ENCODE data around the gene EFS.

The EFS gene, protein sequence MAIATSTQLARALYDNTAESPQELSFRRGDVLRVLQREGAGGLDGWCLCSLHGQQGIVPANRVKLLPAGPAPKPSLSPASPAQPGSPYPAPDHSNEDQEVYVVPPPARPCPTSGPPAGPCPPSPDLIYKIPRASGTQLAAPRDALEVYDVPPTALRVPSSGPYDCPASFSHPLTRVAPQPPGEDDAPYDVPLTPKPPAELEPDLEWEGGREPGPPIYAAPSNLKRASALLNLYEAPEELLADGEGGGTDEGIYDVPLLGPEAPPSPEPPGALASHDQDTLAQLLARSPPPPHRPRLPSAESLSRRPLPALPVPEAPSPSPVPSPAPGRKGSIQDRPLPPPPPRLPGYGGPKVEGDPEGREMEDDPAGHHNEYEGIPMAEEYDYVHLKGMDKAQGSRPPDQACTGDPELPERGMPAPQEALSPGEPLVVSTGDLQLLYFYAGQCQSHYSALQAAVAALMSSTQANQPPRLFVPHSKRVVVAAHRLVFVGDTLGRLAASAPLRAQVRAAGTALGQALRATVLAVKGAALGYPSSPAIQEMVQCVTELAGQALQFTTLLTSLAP

DNA sequence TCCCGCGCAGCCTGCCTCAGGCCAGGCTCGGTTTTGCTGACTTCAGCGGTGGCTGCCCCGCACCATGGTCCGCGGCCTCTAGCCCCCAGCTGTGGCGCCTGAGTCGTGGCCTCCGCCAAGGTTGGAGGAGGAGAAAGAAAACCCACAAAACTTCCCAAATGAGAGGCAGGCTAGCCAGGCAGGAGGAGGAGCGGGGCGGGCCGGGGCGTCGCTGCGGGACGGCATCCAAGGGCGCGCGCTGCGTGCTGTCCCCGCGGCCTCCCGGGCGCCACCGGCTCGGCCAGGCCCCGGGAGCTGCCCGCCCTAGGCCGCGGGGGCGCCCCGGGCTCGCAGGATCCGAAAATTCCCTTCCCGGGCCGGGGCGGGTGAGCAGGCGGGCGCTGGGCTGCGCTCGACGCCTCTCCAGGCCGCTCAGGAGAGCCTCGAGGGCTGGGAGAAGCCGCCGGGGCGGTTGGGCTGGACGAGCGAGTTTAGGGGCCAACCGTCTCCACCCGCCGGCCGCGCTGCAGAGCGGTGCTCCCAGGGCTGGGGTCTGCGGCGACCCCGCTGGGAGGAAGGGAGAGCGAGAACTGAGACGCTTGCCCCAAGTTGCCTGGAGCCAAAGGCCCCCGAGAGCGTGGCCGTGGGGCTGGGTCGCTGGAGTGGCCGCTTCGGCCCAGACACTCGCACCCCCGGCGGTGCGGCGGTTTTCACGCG is at the start of gene EFS:
TSS of gene EFS (minus strand) at position 137 of the 696 bp plus-strand sequence. CDS start 147 bp downstream, outside the sequence.
- in situ Hi-C loops (cut with MboI; ENCODE audit: low sequenced_read_pairs) = no loop called here

DNA sequence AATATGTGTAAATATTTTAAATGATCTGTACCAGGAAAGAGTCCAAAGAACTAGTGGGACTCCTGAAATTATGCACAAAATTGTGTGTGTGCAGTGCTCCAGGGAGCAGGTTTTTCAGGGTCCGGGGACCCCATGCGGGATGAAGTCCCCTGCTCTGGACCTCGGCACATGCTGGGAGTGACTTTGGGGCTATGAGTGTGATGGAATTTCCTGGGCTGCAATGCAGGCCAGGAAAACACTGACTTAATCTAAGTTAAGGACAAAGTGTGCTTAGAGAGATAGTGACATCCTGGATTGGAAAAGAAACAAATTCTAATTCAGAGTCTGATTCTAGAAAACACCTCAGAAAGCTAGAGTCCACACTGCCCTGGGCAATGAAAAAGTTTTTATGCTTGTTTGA is 49.3 kb upstream of the EFS start:
- in situ Hi-C loops (cut with MboI; ENCODE audit: low sequenced_read_pairs) = no loop called here

DNA sequence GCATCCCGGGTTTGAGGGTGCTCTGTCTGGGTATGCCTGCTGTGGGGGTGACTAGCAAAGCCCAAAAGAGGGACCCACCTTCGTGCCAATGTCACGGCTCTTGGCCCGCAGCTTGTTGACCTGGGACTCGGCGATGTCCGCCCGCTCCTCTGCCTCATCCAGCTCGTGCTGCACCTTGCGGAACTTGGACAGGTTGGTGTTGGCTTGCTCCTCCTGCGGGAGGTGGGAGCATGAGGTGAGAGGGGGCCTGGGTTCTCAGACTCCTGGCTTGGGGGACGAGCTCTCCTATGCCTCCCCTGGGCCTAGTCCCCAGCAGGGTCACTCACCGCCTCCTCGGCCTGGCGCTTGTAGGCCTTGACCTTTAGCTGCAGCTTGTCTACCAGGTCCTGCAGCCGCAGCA is 48.7 kb upstream of the EFS start:
- in situ Hi-C loops (cut with MboI; ENCODE audit: low sequenced_read_pairs) = no loop called here

DNA sequence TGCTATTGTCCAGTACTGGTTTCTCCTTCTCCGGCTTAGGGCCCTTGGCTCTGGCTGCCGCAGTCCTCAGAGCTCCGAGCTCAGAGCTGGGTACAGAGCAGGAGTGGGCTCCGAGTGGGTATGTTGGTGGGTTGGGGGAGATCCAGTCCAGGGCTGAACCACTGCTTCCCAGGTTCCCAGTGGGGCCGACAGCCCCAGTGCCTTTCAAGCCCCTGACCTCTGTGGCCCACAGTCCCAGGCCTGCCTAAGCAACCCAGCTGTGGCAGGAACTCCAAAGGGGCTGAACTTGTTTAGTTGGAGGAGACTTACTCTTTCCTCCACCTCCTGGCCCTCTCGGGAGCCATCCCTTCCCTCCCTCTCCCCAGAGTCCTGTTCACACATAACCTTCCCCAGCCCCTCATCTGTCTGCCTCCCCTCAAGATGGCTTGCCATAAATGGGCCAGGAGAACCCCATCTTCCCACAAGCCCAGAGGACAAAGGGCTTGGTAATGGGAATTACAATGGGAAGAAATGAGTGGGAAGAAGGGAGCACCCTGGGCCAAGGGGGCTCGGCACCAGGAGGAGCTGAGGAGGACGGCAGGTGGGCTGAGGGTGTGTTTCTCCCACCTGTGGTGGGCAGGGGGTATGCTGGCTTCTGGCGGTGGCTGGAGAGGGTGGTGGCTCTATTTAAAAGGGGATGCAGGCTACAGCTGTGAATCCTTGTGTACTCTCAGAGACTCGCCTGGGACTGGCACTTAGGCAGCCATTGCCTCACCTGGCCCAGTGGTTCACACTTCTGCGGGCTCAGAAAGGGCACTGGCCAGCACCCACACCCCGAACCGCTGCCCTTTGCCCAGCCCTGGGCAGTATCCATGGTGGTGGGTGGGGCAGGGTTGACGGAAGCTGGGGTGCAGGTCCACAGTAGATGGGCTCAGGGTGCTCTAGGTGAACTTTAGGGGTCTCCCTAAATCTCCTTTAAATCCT is 46.9 kb upstream of the EFS start:
- in situ Hi-C loops (cut with MboI; ENCODE audit: low sequenced_read_pairs) = no loop called here

DNA sequence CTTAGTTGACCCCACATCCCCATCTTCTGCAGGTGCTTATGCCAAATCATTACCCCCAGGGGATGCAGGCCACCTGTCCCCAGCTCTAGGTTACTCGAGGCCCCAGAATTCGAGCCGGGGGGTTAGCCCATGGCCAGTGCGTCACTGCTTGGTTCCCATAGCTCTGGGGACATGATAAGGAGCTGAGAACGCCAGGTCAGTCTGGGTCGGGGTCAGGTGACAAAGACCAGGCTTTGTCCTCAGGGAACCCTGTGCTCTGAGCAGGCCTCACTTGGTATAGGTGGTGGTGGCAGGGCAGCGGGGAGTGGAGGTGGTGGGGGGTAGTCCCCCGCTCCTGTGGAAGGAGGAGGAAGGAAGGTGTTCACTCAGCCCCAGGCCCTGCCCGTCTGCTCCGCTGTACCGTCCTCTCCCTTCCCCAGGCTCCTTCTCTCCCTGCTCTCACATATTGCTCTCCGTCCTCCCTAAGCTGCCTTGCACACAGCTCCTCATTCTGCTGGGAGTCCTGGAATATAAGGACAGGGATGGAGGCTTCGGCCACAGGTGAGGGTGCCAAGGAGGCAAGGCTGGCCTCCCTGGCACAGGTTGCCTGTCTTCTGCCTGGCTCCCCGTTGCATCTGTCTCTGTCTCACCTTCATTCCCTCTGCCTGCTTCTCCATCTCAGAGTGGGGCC is 45.1 kb upstream of the EFS start:
- in situ Hi-C loops (cut with MboI; ENCODE audit: low sequenced_read_pairs) = no loop called here

DNA sequence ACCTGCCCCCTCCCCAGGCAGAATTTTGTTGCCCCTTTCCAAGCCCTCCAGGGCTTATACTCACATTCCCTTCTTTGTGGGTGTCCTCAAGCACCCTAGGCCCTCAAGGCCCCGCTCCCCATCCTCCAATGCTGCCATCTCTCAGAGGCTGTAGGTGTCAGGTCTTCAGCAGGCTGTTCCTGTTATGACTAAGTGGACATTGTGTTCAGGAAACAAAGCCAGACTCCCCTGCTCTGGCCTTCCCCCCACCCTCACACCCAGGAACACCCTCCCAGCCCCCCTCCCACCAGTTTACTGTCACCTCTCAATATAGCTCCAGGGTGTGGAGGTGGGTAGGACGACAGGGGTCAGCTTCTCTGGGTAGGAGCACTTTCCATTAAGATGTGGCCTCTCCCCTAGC is 44.5 kb upstream of the EFS start:
- in situ Hi-C loops (cut with MboI; ENCODE audit: low sequenced_read_pairs) = no loop called here

DNA sequence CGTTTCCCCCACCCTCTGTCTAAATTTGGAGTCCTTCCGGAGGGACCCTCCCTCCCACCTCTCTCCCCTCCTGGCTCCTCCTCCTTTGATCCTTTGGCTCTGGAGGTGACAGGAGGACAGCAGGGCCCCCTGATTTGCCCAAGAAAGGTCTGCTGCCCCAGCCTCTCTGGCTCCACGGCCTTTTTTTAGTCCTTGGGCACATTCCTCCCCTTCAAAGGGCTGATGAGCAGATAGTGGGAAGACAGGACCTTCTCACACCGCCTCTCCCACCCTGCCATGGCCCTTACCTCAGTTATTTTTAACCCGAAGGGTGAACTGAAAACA is 43.3 kb upstream of the EFS start:
- in situ Hi-C loops (cut with MboI; ENCODE audit: low sequenced_read_pairs) = no loop called here

DNA sequence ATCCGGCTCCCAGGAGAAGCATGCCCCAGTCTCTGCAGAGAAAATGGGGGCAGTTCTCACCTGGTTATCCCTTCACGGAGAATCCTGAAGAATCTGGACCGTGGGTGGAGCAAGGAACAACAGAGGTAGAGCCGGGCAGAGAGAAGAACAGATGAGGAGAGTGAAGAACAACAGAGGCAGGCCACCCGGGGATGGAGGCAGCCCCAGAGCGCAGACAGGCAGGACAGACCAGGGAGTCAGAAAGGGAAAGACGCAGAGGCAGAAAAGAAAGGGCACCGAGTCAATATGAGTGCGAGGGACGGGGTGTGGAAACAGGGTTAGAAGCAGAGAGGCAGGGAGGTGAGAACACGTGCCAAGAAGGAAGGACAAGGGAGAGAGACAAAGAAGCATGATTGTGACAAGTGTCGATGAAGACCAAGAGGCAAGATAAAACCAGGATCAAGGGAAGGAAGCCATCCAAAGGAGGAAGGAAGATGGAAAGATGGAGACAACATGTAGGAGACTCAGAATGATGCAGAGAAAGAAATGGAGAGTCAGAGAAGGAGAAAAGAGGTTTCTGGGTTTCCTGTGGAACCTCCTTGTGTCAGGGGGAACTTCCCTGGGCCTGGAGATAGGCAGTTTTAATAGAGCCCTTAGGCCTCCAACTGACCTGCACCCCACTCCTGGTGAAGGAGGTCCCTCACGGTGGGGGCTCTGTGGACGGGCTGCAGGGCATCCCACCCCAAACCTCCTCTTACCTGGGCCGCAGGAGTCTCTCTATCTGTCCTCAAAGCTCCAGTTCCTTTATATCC is 42.7 kb upstream of the EFS start, which contains the start of gene MYH6:
TSS of gene MYH6 (minus strand) at position 758 of the 791 bp plus-strand sequence. CDS start 1,050 bp downstream, outside the sequence.
- in situ Hi-C loops (cut with MboI; ENCODE audit: low sequenced_read_pairs) = no loop called here

DNA sequence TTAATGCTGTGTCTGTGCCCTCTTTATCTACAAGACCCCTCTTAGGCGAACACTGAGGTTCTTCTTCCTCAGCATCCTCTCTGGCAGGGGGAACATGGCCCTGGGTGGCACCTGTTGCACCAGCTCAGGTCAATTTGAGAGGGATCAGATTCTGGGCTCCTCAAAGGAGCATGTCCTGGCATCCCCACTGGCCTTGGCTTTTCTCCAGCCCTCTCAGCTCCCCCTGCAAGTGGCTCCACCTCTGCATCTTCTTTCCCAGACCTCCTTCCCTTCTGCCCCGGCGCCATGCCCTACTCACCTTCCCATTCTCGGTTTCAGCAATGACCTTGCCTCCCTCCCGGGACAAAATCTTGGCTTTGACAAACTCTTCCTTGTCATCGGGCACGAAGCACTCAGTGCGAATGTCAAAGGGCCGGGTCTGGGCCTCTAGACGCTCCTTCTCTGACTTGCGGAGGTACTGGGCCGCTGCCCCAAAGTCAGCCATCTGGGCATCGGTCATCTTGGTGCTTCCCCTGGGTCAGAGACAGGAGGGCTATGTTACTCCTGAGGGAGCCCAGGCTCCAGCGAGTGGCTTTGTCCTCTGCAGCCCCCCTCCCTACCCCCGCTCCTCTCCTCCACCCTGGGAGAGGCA is 41.9 kb upstream of the EFS start:
- in situ Hi-C loops (cut with MboI; ENCODE audit: low sequenced_read_pairs) = no loop called here

DNA sequence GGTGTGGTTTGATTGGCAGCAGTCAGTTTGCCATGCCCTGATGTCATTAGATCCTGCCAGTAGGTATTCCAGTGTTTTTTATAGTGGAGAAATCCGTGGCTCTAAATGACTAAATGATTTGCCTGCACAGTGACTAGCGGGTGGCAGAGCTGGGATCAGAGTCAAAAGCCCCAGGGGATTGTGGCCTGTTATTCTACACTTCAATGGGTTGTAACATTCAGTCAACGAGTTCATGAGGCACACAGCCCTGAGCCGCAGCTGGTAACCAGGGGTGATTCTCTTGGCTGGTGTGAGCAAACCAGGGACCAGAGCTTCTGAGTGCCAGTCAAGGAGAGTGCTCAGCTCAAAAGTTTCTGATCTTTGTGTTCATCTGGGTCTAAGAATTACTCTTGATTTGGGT is 41.3 kb upstream of the EFS start:
- in situ Hi-C loops (cut with MboI; ENCODE audit: low sequenced_read_pairs) = no loop called here

DNA sequence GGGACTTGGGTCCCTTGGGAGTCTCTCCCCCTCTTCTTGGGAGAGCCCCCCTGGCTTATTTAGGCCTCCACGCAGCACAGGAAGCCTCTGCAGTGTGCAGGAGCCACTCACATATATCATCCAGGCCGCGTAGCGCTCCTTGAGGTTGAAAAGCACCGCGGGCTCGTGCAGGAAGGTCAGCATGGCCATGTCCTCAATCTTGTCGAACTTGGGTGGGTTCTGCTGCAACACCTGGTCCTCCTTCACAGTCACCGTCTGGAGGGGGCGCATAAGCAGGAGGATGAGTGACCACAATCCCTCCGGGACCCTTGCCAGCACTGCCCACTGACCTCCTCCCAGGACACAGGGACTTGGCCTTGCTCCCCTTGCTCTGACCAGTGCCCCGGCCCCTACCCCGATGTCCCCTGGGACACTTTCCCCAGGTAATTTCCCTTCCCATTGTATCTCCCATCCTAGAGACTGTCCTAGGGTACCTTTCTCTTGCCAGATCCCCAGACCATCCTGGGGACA is 40.6 kb upstream of the EFS start:
- in situ Hi-C loops (cut with MboI; ENCODE audit: low sequenced_read_pairs) = no loop called here

DNA sequence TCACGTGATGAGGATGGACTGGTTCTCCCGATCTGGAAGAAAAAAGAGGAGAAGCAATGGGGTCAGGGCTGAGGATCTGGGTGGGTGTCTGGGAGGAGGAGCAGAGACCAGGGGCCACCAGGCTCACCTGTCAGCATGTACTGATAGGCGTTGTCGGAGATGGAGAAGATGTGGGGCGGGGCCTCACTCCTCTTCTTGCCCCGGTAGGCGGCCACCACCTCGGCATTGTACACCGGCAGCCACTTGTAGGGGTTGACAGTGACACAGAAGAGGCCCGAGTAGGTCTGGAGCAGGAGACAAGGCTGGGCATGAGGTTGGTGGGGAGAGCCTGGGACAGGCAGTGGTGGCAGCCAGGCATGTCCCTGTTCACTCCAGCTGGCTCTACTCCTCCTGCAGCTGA is 40.1 kb upstream of the EFS start:
- in situ Hi-C loops (cut with MboI; ENCODE audit: low sequenced_read_pairs) = no loop called here

DNA sequence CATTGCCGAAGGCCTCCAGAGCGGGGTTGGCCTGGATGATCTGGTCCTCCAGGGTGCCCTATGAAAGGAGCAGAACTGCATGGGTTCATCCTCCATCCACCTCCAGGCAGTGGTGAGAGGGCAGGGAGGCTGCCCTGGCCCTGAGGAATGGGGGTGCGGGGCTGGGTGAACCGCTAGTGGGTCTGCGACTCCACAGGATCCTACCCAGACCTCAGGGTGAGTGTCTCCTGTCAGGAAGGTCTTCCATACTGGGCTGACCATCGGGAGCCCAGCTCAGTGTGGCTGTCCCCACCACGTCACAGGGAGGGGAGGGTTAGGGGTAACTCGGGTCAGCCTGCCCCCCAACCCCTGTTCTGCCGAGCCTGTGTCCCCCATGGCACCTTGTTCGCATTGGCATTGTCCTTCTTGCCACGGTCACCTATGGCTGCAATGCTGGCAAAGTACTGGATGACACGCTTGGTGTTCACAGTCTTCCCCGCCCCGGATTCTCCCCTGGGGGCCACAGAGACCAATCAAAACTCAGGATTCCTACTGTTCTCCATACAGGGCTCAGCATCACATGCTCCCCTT is 39.4 kb upstream of the EFS start:
- in situ Hi-C loops (cut with MboI; ENCODE audit: low sequenced_read_pairs) = no loop called here

DNA sequence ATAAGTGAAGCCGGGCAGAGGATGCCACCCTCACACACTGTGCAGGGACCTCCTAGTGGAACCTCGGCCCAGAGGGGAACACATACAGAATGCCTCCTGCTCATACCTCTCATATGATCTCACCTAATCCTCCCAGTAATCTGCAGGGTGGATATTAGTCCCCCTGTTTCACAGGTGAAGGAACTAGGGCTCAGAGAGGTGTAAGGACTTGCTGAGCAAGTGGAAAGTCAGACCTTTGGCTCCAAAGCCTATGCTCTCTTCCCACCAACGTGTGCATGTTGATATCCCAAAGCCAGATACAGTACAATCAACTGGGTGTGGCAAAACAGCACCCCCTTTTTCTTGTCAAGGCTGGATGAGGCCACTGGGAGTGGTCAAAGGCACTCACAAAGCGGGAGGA is 38.9 kb upstream of the EFS start:
- in situ Hi-C loops (cut with MboI; ENCODE audit: low sequenced_read_pairs) = no loop called here

DNA sequence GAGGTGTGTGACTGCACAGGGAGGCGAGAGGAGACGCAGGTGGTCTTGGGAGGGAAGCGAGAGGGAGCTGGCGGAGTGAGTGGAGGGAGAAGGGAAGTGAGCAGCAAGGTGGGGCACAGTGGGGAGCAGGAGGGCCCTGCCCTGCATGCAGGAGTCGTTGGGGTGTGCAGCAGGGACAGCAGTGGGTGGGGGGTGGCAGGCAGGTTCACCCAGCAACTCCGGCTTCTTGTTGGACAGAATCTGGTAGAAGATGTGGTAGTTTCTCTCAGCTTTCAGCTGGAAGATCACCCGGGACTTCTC is 38.1 kb upstream of the EFS start:
- in situ Hi-C loops (cut with MboI; ENCODE audit: low sequenced_read_pairs) = no loop called here

DNA sequence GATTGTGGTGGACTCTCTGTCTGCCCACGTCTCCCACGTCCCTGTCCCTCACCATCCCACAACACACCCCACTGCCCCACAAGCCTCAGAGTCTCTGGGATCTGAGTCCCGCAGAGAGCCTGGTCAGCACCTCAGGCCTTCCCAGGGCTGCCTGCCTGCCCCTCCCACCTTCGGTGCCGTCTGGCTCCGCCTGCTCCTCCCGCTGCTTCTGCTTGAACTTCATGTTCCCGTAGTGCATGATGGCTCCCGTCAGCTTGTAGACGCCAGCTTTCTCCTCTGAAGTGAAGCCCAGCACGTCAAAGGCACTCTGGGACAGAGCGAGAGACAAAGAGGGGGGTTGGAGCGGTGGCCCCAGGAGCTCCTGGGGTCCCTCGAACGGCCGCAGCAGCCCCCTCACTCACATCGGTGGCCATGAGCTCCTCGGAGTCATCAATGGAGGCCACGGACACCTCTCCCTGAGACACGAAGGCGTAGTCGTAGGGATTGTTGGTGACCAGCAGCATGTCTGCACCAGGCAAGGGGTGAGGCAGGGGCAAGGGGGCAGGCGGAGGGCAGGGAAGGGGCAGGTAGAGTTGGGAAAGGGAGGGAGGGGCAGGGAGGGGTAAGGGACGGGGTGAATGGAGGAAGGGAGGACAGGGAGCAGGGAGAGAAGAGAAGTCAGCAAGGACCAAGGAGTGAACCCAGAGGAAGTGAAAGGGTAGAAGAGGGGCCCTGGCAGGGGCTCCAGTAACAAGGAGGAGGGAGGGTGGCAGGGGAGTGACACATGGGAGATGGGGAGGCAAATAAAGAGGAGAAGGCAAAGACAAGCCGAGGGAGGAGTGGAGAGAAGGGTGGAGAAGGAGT is 37.5 kb upstream of the EFS start:
- in situ Hi-C loops (cut with MboI; ENCODE audit: low sequenced_read_pairs) = no loop called here

DNA sequence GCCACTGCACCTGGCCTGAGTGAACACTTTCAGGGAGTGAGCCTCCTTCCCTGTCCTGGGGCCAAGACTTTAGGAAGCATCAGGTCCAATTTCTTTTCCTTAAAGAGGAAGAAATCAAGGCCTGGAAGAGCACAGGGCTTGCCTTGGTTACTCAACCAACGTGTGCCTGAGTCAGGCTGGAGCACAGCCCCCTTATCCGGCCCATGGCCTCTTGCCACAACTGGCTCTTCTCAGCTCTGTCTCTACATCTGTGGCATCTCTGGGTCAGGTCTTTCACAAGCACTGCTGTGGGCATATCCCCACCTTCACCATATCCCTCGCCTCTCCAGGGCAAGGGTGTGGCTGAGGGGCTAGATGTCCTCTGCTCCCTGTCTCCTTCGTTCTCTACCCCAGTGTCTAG is 36.3 kb upstream of the EFS start:
- in situ Hi-C loops (cut with MboI; ENCODE audit: low sequenced_read_pairs) = no loop called here
